Testis (tissue), 2 donors: ENCODE results near the gene CLASP2.
A peak's percentile ranks its signal among the peaks of the same experiment; 100 is the strongest.

Source experiments
- CTCF ChIP-seq, 3 experiments: fragments of 450-650 bp in 2 of 3; fragments of 200-600 bp in 1 of 3; sonication (generic) in 1 of 3; IDR thresholded peaks; one replicate each; pipeline ENCODE4 v1.5.1; 2016 to 2019; ENCODE audit warnings: antibody characterized with exemption in 3 of 3, mild to moderate bottlenecking in 2 of 3, moderate library complexity in 1 of 3
- POLR2A ChIP-seq: fragments of 450-650 bp; IDR thresholded peaks from one replicate; pipeline ENCODE4 v1.6.1; 2017; ENCODE audit warnings: antibody characterized with exemption, mild to moderate bottlenecking, moderate library complexity

- TF ChIP-seq CTCF (IDR thresholded peaks at IDR 0.05) (peak in 1 of 3 experiments; percentile 2), POLR2A (peak; percentile 73)
Observed at GRCh38 chr3:33717866-33718594, at the start of gene CLASP2.
